ENCODE data around the gene LYL1.
A peak's percentile ranks its signal among the peaks of the same experiment; 100 is the strongest.

LYL1 gene

GRCh38 chr19:13130886-13131490, 28.3 kb upstream of the LYL1 start:
- FAIRE-seq = no peak
- DNase-seq (ENCODE audit: low spot score) = no peak

GRCh38 chr19:13129384-13129783, 26.7 kb upstream of the LYL1 start:
- no peak for FAIRE-seq
- DNase-seq (ENCODE audit: low spot score) = no peak

GRCh38 chr19:13128583-13128982, 25.9 kb upstream of the LYL1 start:
- DNase-seq (ENCODE audit: low spot score) = no peak
- no peak for FAIRE-seq

GRCh38 chr19:13127811-13128575, 25.3 kb upstream of the LYL1 start:
- DNase-seq (ENCODE audit: low spot score) = no peak
- FAIRE-seq = no peak

GRCh38 chr19:13127051-13127450, 24.4 kb upstream of the LYL1 start:
- DNase-seq (ENCODE audit: low spot score) (no peak), FAIRE-seq (no peak)

GRCh38 chr19:13122980-13123957, 20.6 kb upstream of the LYL1 start:
- no peak for DNase-seq (ENCODE audit: low spot score)
- no peak for FAIRE-seq

GRCh38 chr19:13122275-13122878, 19.7 kb upstream of the LYL1 start:
- FAIRE-seq = no peak

GRCh38 chr19:13121551-13122274, 19.1 kb upstream of the LYL1 start:
- DNase-seq (ENCODE audit: low spot score) (no peak), FAIRE-seq (no peak)

More at GRCh38 chr19:13122275-13122878, 19.7 kb upstream of the LYL1 start:
- no peak for DNase-seq (ENCODE audit: low spot score)

- DNase-seq (ENCODE audit: low spot score) = no peak
- no peak for FAIRE-seq
Measured at GRCh38 chr19:13120817-13121216, 18.2 kb upstream of the LYL1 start.

GRCh38 chr19:13120031-13120430, 17.4 kb upstream of the LYL1 start:
- FAIRE-seq (no peak), DNase-seq (ENCODE audit: low spot score) (no peak)

GRCh38 chr19:13119627-13120026, 17.0 kb upstream of the LYL1 start:
- FAIRE-seq = no peak

GRCh38 chr19:13118424-13119193, 16.0 kb upstream of the LYL1 start:
- peak; percentile 53 for DNase-seq (ENCODE audit: low spot score)
- FAIRE-seq = no peak

More at GRCh38 chr19:13119627-13120026, 17.0 kb upstream of the LYL1 start:
- DNase-seq (ENCODE audit: low spot score) = no peak

GRCh38 chr19:13117772-13118423, 15.2 kb upstream of the LYL1 start, which contains the start of gene NACC1:
NACC1 (plus strand) TSS chr19:13118264; CDS start chr19:13135208, 16,944 bp downstream.
- no peak for FAIRE-seq
- DNase-seq (ENCODE audit: low spot score) = peak; percentile 94

- FAIRE-seq = no peak
- no peak for DNase-seq (ENCODE audit: low spot score)
Measured at GRCh38 chr19:13117176-13117771, 14.6 kb upstream of the LYL1 start.

- DNase-seq (ENCODE audit: low spot score) = peak; percentile 87
- FAIRE-seq = no peak
Measured at GRCh38 chr19:13116282-13117175, 13.9 kb upstream of the LYL1 start, which contains the start of gene TRMT1. TRMT1 (minus strand) TSS chr19:13116740; CDS start chr19:13116399, 341 bp downstream.

- no peak for FAIRE-seq
Measured at GRCh38 chr19:13115936-13116281, 13.3 kb upstream of the LYL1 start.

GRCh38 chr19:13112555-13112954, 9.9 kb upstream of the LYL1 start:
- no peak for DNase-seq (ENCODE audit: low spot score)
- FAIRE-seq = no peak

More at GRCh38 chr19:13115936-13116281, 13.3 kb upstream of the LYL1 start:
- no peak for DNase-seq (ENCODE audit: low spot score)

GRCh38 chr19:13110099-13110610, 7.5 kb upstream of the LYL1 start:
- FAIRE-seq = no peak
- DNase-seq (ENCODE audit: low spot score) = no peak

All from urothelium cell line (cell line).